ENCODE results near the gene ARL14.

- TF ChIP-seq CTCF (IDR thresholded peaks at IDR 0.05) (no peak), POLR2A (IDR thresholded peaks at IDR 0.05) (no peak)
These were observed 17.4 kb downstream of the ARL14 start for GRCh38 chr3:160694345-160694744.

Measured in esophagus squamous epithelium (tissue), 4 donors.